IMR-90 (cell line): ENCODE results near the gene ATP7A. TPM values are rescaled to one million over a fixed set of nuclear protein-coding genes. Genes with fewer than 3 reads are reported as not detected.
"Not testable (repeated sequence)": the region's sequence is repeated elsewhere in the genome, so short reads cannot be mapped to it uniquely, and the experiment has no call there.

ENCODE experiments used
- ATAC-seq: fragments of 200-7000 bp; cut with Tn5 transposase; 2 replicates; pipeline ENCODE4 v1.9.1; 2020; ENCODE audit warnings: low read depth, mild to moderate bottlenecking, moderate library complexity
- BruUV-seq: library from RNA; stranded (reverse); fragments of 400-500 nt; replicated peaks from 2 replicates; lab custom pipeline; 2021; lab: Mats Ljungman, UMichigan
- CTCF ChIA-PET: fragments of 300-600 bp; formaldehyde crosslinking; extraction: SDS; loops from one replicate; lab custom pipeline; 2021; ENCODE audit warnings: antibody characterized with exemption; lab: Yijun Ruan, JAX
- POLR2A ChIA-PET: fragments of 300-600 bp; sonication (Branson Sonifier 250); formaldehyde crosslinking; loops from one replicate; lab custom pipeline; 2022; ENCODE audit warnings: antibody characterized with exemption; ENCODE audit not compliant: unreplicated experiment; lab: Charles Lee
- DNase-seq: peaks from one replicate; pipeline ENCODE4 v3.0.0; 2013
- H2AFZ ChIP-seq: replicated peaks from 2 replicates; pipeline ENCODE3; 2013; ENCODE audit warnings: low read length, mild to moderate bottlenecking; ENCODE audit not compliant: poor library complexity
- H2AK5ac ChIP-seq: 2 replicates; pipeline ENCODE4 v1.6.1; 2013; ENCODE audit warnings: low read depth, low read length, inconsistent platforms
- H2AK9ac ChIP-seq: replicated peaks from 2 replicates; pipeline ENCODE3; 2013; ENCODE audit warnings: mild to moderate bottlenecking, low read depth, low read length, moderate library complexity; ENCODE audit not compliant: poor library complexity
- H2BK120ac ChIP-seq: 2 replicates; pipeline ENCODE4 v1.6.1; 2013; ENCODE audit warnings: low read depth, low read length, inconsistent platforms
- H2BK15ac ChIP-seq: 3 replicates; pipeline ENCODE4 v1.6.1; 2013; ENCODE audit warnings: low read depth, low read length, inconsistent platforms
- H2BK20ac ChIP-seq: 2 replicates; pipeline ENCODE4 v1.6.1; 2013; ENCODE audit warnings: low read depth, mild to moderate bottlenecking, inconsistent platforms, low read length, moderate library complexity
- H2BK5ac ChIP-seq: 2 replicates; pipeline ENCODE4 v1.6.1; 2013; ENCODE audit warnings: mild to moderate bottlenecking, low read depth, low read length, inconsistent platforms; ENCODE audit not compliant: poor library complexity, severe bottlenecking
- H3K14ac ChIP-seq: replicated peaks from 2 replicates; pipeline ENCODE4 v1.6.1; 2013; ENCODE audit warnings: low read depth, low read length, inconsistent platforms
- H3K18ac ChIP-seq: 2 replicates; pipeline ENCODE4 v1.6.1; 2013; ENCODE audit warnings: low read depth, low read length, control low read depth
- H3K23ac ChIP-seq: 2 replicates; pipeline ENCODE4 v1.6.1; 2013; ENCODE audit warnings: low read depth, low read length, inconsistent platforms
- H3K27ac ChIP-seq: 2 replicates; pipeline ENCODE4 v1.5.1; 2013; ENCODE audit warnings: mild to moderate bottlenecking, control low read depth, low read length; ENCODE audit not compliant: insufficient read depth
- H3K27me3 ChIP-seq: 2 replicates; pipeline ENCODE4 v1.6.1; 2013; ENCODE audit warnings: low read length; ENCODE audit not compliant: control insufficient read depth, insufficient read depth
- H3K36me3 ChIP-seq: 2 replicates; pipeline ENCODE4 v1.6.1; 2013; ENCODE audit warnings: low read length, mixed read lengths; ENCODE audit not compliant: control insufficient read depth, insufficient read depth
- H3K4ac ChIP-seq: 2 replicates; pipeline ENCODE4 v1.6.1; 2013; ENCODE audit warnings: low read depth, low read length, inconsistent platforms
- H3K4me1 ChIP-seq: 2 replicates; pipeline ENCODE4 v1.6.1; 2013; ENCODE audit warnings: low read length, mixed read lengths; ENCODE audit not compliant: control insufficient read depth, insufficient read depth
- H3K4me2 ChIP-seq: 2 replicates; pipeline ENCODE4 v1.6.1; 2013; ENCODE audit warnings: low read depth, mild to moderate bottlenecking, control low read depth, low read length, moderate library complexity
- H3K4me3 ChIP-seq: 2 replicates; pipeline ENCODE4 v1.5.1; 2013; ENCODE audit warnings: low read depth, mild to moderate bottlenecking, control low read depth, low read length, moderate library complexity; ENCODE audit not compliant: insufficient read depth
- H3K56ac ChIP-seq: 2 replicates; pipeline ENCODE4 v1.6.1; 2013; ENCODE audit warnings: low read length, inconsistent platforms; ENCODE audit not compliant: insufficient read depth; ENCODE audit errors: extremely low read depth
- H3K79me1 ChIP-seq, 2 experiments: 2 replicates each; pipeline ENCODE4 v1.6.1; 2013; ENCODE audit warnings: low read length in 2 of 2, inconsistent platforms in 1 of 2, low read depth in 1 of 2
- H3K9ac ChIP-seq: 2 replicates; pipeline ENCODE4 v1.6.1; 2013; ENCODE audit warnings: low read depth, low read length, control low read depth
- H3K9me1 ChIP-seq: 2 replicates; pipeline ENCODE4 v1.6.1; 2013; ENCODE audit warnings: low read length, inconsistent platforms; ENCODE audit not compliant: insufficient read depth
- H3K9me3 ChIP-seq: 2 replicates; pipeline ENCODE4 v1.6.1; 2013; ENCODE audit warnings: low read length; ENCODE audit not compliant: control insufficient read depth, insufficient read depth
- H4K20me1 ChIP-seq: 2 replicates; pipeline ENCODE4 v1.6.1; 2013; ENCODE audit warnings: low read length, inconsistent platforms; ENCODE audit not compliant: insufficient read depth
- H4K5ac ChIP-seq: 2 replicates; pipeline ENCODE4 v1.6.1; 2013; ENCODE audit warnings: mild to moderate bottlenecking, low read depth, low read length, control low read depth
- H4K8ac ChIP-seq, 2 experiments: 2 replicates each; pipeline ENCODE4 v1.6.1; 2013; ENCODE audit warnings: low read depth in 2 of 2, low read length in 2 of 2, control low read depth in 1 of 2, inconsistent platforms in 1 of 2
- H4K91ac ChIP-seq: 2 replicates; pipeline ENCODE4 v1.6.1; 2013; ENCODE audit warnings: low read depth, low read length, inconsistent platforms; ENCODE audit not compliant: insufficient read depth
- WGBS, 2 experiments: methylation state at CpG; one replicate each; pipeline versions ENCODE4 v1.1.5 to v1.1.7; 2013; ENCODE audit warnings: missing lambda C conversion rate in 2 of 2; ENCODE audit not compliant: insufficient read length in 1 of 2; ENCODE audit errors: extremely low coverage in 2 of 2; 5-methylcytosine and 5-hydroxymethylcytosine counted together
- dilution Hi-C: fragments of 300-500 bp; cut with HindIII; formaldehyde crosslinking; loops from one replicate; pipeline ENCODE4 v1.14.3; 2018; ENCODE audit warnings: low sequenced_read_pairs; ENCODE audit not compliant: unreplicated experiment
- in situ Hi-C: fragments of 300-500 bp; cut with MboI; formaldehyde crosslinking; loops from 3 replicates; pipeline ENCODE4 v1.14.3; 2019; ENCODE audit warnings: low sequenced_read_pairs, inconsistent platforms, mixed read lengths
- intact Hi-C: fragments of 100-400 bp; cut with micrococcal nuclease; formaldehyde crosslinking; loops from 2 replicates; pipeline ENCODE4 v1.10.0; 2022
- polyA plus RNA-seq, 3 experiments: library from polyadenylated mRNA; depleted of rRNA; stranded (reverse); fragments of >200 nt; gene quantifications; 2 replicates each; pipeline ENCODE4 v1.2.3, GENCODE V29; 2012; ENCODE audit warnings: low replicate concordance in 1 of 3
- total RNA-seq: library from RNA; depleted of rRNA; stranded (reverse); fragments of >200 nt; gene quantifications from 2 replicates; pipeline ENCODE4 v1.2.3, GENCODE V29; 2012

Gene ATP7A
- total and polyA plus RNA-seq, 2 of the 4 experiments (the other 2 are of a cell fraction): 4.2 to 22.4 TPM

GRCh38 chrX:78081413-78081812, 170.9 kb downstream of the ATP7A start:
- POLR2A ChIA-PET: not testable (repeated sequence)

More at GRCh38 chrX:78081413-78081812, 170.9 kb downstream of the ATP7A start:
- H3K27ac ChIP-seq, H2BK20ac ChIP-seq, H2BK120ac ChIP-seq, H3K18ac ChIP-seq, H3K56ac ChIP-seq, H3K23ac ChIP-seq, H2BK15ac ChIP-seq, H3K4me1 ChIP-seq, H3K36me3 ChIP-seq, H3K9me1 ChIP-seq, H4K91ac ChIP-seq, H3K27me3 ChIP-seq, H2AFZ ChIP-seq, CTCF ChIA-PET, H3K9ac ChIP-seq, H2AK9ac ChIP-seq, H2AK5ac ChIP-seq, dilution Hi-C loops, H3K4me3 ChIP-seq, H3K14ac ChIP-seq, in situ Hi-C loops, DNase-seq, H3K4ac ChIP-seq, ATAC-seq, H3K4me2 ChIP-seq, BruUV-seq, H3K79me1 ChIP-seq, intact Hi-C loops, H2BK5ac ChIP-seq, H4K8ac ChIP-seq, H3K9me3 ChIP-seq, H4K5ac ChIP-seq, H4K20me1 ChIP-seq: not testable (repeated sequence)
- WGBS, 2 experiments: no CpG with 5 or more reads among the region's 6 CpGs
